Activated naive CD4-positive, alpha-beta T cell treated with anti-CD3 and anti-CD28 coated beads for 36 hours (primary cell): ENCODE measurements around the gene IGFBP1. TPM values are rescaled to one million over a fixed set of nuclear protein-coding genes. Genes with fewer than 3 reads are reported as not detected.
"Not testable (repeated sequence)": the region's sequence is repeated elsewhere in the genome, so short reads cannot be mapped to it uniquely, and the experiment has no call there.

Experiments used
- CTCF ChIA-PET: fragments of 350-600 bp; sonication (Branson Sonifier 250); formaldehyde crosslinking; loops from one replicate; lab custom pipeline; 2021; ENCODE audit warnings: antibody characterized with exemption; lab: Charles Lee
- DNase-seq: peaks from one replicate; pipeline ENCODE4 v3.0.0-alpha.2; 2020
- H3K27ac Mint-ChIP-seq: one replicate; pipeline ENCODE4 v1.8.0; 2021; ENCODE audit warnings: mild to moderate bottlenecking, mixed read lengths
- H3K27me3 Mint-ChIP-seq: one replicate; pipeline ENCODE4 v1.8.0; 2021; ENCODE audit warnings: low read depth, mixed read lengths
- H3K36me3 Mint-ChIP-seq: one replicate; pipeline ENCODE4 v1.8.0; 2021; ENCODE audit warnings: low read depth, mixed read lengths
- H3K4me1 Mint-ChIP-seq: one replicate; pipeline ENCODE4 v1.8.0; 2021; ENCODE audit warnings: low read depth, mixed read lengths
- H3K4me3 Mint-ChIP-seq: one replicate; pipeline ENCODE4 v1.8.0; 2021; ENCODE audit warnings: mild to moderate bottlenecking, moderate library complexity, mixed read lengths
- H3K9me3 Mint-ChIP-seq: one replicate; pipeline ENCODE4 v1.8.0; 2021; ENCODE audit warnings: mixed read lengths
- intact Hi-C: fragments of 100-400 bp; cut with micrococcal nuclease; formaldehyde crosslinking; loops from one replicate; pipeline ENCODE4 v1.15.1; 2023
- total RNA-seq, 2 experiments: library from RNA; stranded (reverse); gene quantifications; one replicate each; pipeline ENCODE4 v1.2.3, GENCODE V29; 2021

Gene IGFBP1
- total RNA-seq, 2 experiments from 2014 or later: not detected

GRCh38 chr7:45930967-45931366, 42.7 kb downstream of the IGFBP1 start:
- Mint-ChIP-seq H3K36me3 (no peaks in the 10 kb centered on the region), H3K4me3 (no peak overlapping the region), H3K27me3 (peaks cover 7% of the 10 kb centered on the region), H3K9me3 (no peaks in the 10 kb centered on the region), H3K4me1 (peaks cover 3% of the 10 kb centered on the region), H3K27ac (no peak overlapping the region)
- intact Hi-C loops: no loop called here
- CTCF ChIA-PET: interaction anchor here (0.8 kb wide), 1 partner anchor 9 kb away, joined by 3 read pairs; no protein-coding TSS in a partner anchor
- no peak for DNase-seq

GRCh38 chr7:45937301-45937700, 49.0 kb downstream of the IGFBP1 start:
- CTCF ChIA-PET: interaction anchor here (1.3 to 1.7 kb wide), 2 partner anchors 14 to 19 kb away, joined by 4 to 8 read pairs; no protein-coding TSS in a partner anchor
- H3K9me3 Mint-ChIP-seq: peaks cover 4% of the 10 kb centered on the region
- H3K27me3 Mint-ChIP-seq: peaks cover 7% of the 10 kb centered on the region
- DNase-seq: no peak
- peaks cover 10% of the 10 kb centered on the region for H3K4me1 Mint-ChIP-seq
- H3K36me3 Mint-ChIP-seq: no peaks in the 10 kb centered on the region
- H3K4me3 Mint-ChIP-seq: no peak overlapping the region
- H3K27ac Mint-ChIP-seq: no peak overlapping the region
- intact Hi-C loops: no loop called here

- no peak for DNase-seq
- H3K36me3 Mint-ChIP-seq: no peaks in the 10 kb centered on the region
- peaks cover 14% of the 10 kb centered on the region for H3K4me1 Mint-ChIP-seq
- CTCF ChIA-PET: interaction anchor here (1.3 to 1.7 kb wide), 2 partner anchors 15 to 19 kb away, joined by 4 to 8 read pairs; no protein-coding TSS in a partner anchor
- H3K27ac Mint-ChIP-seq: no peak overlapping the region
- peaks cover 4% of the 10 kb centered on the region for H3K9me3 Mint-ChIP-seq
- H3K4me3 Mint-ChIP-seq: no peak overlapping the region
- intact Hi-C loops: no loop called here
- peaks cover 7% of the 10 kb centered on the region for H3K27me3 Mint-ChIP-seq
Measured at GRCh38 chr7:45937862-45938261, 49.6 kb downstream of the IGFBP1 start.

GRCh38 chr7:45938626-45939302, 50.5 kb downstream of the IGFBP1 start:
- DNase-seq: no peak
- Mint-ChIP-seq H3K27me3 (peaks cover 5% of the 10 kb centered on the region), H3K9me3 (peaks cover 4% of the 10 kb centered on the region), H3K27ac (no peak overlapping the region), H3K36me3 (no peaks in the 10 kb centered on the region), H3K4me1 (peaks cover 15% of the 10 kb centered on the region), H3K4me3 (no peak overlapping the region)
- CTCF ChIA-PET: interaction anchor here (1.3 to 1.9 kb wide), 2 partner anchors 17 to 20 kb away, joined by 4 read pairs; partner anchors contain the start of gene IGFBP3
- intact Hi-C loops: no loop called here

GRCh38 chr7:45939574-45939973, 51.3 kb downstream of the IGFBP1 start:
- no peaks in the 10 kb centered on the region for H3K36me3 Mint-ChIP-seq
- no peak overlapping the region for H3K27ac Mint-ChIP-seq
- intact Hi-C loops: no loop called here
- H3K27me3 Mint-ChIP-seq: peaks cover 5% of the 10 kb centered on the region
- CTCF ChIA-PET: interaction anchor here (1.9 kb wide), 1 partner anchor 18 kb away, joined by 4 read pairs; the partner anchor contains the start of gene IGFBP3
- peaks cover 4% of the 10 kb centered on the region for H3K9me3 Mint-ChIP-seq
- peaks cover 15% of the 10 kb centered on the region for H3K4me1 Mint-ChIP-seq
- DNase-seq: no peak
- no peak overlapping the region for H3K4me3 Mint-ChIP-seq

GRCh38 chr7:45940237-45940781, 52.0 kb downstream of the IGFBP1 start:
- H3K27me3 Mint-ChIP-seq, H3K36me3 Mint-ChIP-seq, H3K9me3 Mint-ChIP-seq: not testable (repeated sequence)
- CTCF ChIA-PET: interaction anchor here (1.9 kb wide), 1 partner anchor 18 kb away, joined by 4 read pairs; the partner anchor contains the start of gene IGFBP3
- intact Hi-C loops: loop anchor here (1.0 kb wide), 1 partner anchor 38 kb away; no protein-coding TSS in a partner anchor
- Mint-ChIP-seq H3K4me3 (peak overlapping the region; percentile 77), H3K4me1 (peaks cover 15% of the 10 kb centered on the region), H3K27ac (peak overlapping the region; percentile 68)
- peak; percentile 69 for DNase-seq

- Mint-ChIP-seq H3K36me3 (no peaks in the 10 kb centered on the region), H3K27ac (no peak overlapping the region), H3K4me3 (peak overlapping the region; percentile 77), H3K27me3 (no peaks in the 10 kb centered on the region), H3K9me3 (peaks cover 4% of the 10 kb centered on the region), H3K4me1 (peaks cover 15% of the 10 kb centered on the region)
- intact Hi-C loops: loop anchor here (1.0 kb wide), 1 partner anchor 37 kb away; no protein-coding TSS in a partner anchor
- DNase-seq: no peak
- CTCF ChIA-PET: interaction anchor here (0.9 to 1.9 kb wide), 2 partner anchors 18 to 19 kb away, joined by 3 to 4 read pairs; partner anchors contain the start of gene IGFBP3
Measured at GRCh38 chr7:45940939-45941338, 52.7 kb downstream of the IGFBP1 start.

Other genes starting within 250 kb of the IGFBP1 start
- gene CCDC201, start 15.4 kb upstream of the IGFBP1 start, total RNA-seq: not detected
- under 1 TPM in 1 of 2 experiments, not detected in 1; 0.17 TPM for gene IGFBP3, start 32.8 kb downstream of the IGFBP1 start, total RNA-seq